HG03565 (cell line): ENCODE data around the gene PARP4.
"Not testable (repeated sequence)": the region's sequence is repeated elsewhere in the genome, so short reads cannot be mapped to it uniquely, and the experiment has no call there.

ENCODE experiments used
- ATAC-seq: cut with Tn5 transposase; IDR thresholded peaks from one replicate; pipeline ENCODE4 v1.9.1; 2021; ENCODE audit warnings: mild to moderate bottlenecking, moderate library complexity; ENCODE audit not compliant: unreplicated experiment

The PARP4 gene

GRCh38 chr13:24454056-24454455 is 58.5 kb downstream of the PARP4 start:
- no peak for ATAC-seq

- ATAC-seq, result no peak
Observed at GRCh38 chr13:24452044-24452443, 60.5 kb downstream of the PARP4 start.

- no peak for ATAC-seq
Observed at GRCh38 chr13:24450530-24450929, 62.0 kb downstream of the PARP4 start.

DNA sequence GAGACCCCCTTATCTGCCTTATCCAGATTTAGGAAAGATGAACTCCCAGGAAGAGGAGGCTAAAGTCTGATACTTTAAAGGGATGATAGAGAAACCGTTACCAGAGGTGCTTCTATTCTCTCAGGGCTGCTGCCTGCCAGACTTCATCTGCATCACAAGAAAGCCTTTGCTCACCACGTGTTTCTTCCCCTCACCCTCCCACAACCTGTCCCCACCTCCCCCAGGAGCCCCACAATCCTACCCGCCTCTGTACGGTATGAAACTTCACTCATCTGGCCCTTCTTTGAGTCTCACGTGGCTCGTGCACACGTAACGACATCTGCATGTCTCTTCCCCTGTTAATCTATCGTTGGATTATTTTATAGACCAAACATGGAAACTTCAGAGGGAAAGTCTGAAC is 67.7 kb downstream of the PARP4 start:
- not testable (repeated sequence) for ATAC-seq

DNA sequence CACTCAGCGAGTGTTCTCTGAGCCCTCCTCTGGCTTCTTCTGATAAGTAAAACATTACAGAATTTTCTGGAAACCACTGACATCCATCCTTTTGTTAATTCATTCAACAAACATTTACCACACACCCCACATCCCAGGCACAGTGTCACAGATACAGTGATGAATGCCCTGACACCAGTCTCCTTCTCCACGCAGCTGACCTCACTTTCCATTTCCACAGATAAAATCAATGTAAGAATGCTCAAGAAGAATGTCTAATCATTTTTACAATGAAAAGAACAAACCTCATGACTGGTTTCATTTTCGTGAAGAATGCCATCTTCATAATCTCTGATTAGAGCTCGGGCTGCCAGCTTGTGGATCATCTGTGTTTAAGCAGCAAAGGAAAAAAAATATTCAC is 69.2 kb downstream of the PARP4 start:
- no peak for ATAC-seq

- ATAC-seq, result not testable (repeated sequence)
Observed at GRCh38 chr13:24426045-24426444, 86.5 kb downstream of the PARP4 start.

GRCh38 chr13:24419668-24420067 is 92.9 kb downstream of the PARP4 start:
- ATAC-seq, result not testable (repeated sequence)

GRCh38 chr13:24407844-24408243 is 104.7 kb downstream of the PARP4 start:
- ATAC-seq, result no peak

- ATAC-seq, result no peak
Observed at GRCh38 chr13:24406524-24406923, 106.1 kb downstream of the PARP4 start.

DNA sequence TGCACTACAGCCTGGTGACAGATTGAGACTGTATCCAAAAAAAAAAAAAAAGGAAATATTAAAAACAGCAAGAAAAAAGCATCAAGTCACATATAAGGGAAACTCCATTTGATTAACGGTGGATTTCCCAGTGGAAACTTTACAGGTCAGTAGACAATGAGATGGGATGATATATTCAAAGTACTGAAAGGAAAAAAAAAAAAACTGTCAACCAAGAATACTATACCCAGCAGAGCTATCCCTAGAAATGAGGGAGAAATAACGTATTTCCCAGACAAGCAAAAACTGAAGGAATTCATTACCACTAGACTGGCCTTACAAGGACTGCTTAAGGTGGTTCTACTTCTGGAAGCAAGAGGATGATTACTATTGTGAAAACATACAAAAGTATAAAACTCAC is 115.8 kb downstream of the PARP4 start:
- no peak for ATAC-seq

DNA sequence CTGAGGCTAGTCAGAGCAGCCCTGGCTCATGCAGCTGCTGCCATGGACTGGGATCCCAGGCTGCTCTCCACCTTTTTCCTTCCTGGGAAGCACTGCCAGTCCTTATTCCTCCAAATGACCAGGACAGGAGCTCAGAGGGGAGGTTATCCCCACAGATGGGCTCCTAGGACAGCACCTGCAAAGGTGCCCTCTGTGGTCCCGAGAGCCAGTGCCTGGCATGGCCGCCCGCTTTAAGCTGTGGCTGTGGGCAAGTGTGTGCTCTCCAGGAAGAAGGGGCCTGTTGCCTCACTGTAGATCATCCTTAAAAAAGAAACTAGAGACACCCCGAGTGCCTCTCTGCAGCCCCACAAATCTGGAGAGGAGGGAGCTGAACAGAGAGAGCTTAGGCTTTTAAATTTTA is 119.6 kb downstream of the PARP4 start:
- no peak for ATAC-seq

GRCh38 chr13:24391771-24392683 is 120.6 kb downstream of the PARP4 start:
- ATAC-seq, result not testable (repeated sequence)

DNA sequence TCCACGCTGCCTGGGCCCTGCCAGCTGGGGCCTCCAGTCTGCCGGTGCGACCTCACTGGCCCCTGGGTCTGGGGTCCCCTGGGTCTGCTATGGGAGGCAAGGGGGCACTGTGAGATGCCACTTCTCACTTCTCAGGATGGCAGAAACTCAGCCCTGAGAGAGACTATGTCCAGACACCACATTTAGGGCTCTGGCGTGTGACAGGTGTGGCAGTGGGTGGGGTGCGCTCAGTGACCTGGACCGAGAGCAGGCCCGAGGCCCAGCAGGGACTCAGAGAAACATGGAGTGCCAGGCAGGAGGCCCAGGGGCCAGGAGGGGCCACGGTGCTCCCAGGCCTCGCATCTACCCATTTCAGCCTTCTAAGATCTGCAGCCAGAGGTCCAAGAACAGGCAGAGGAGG is 121.8 kb downstream of the PARP4 start:
- not testable (repeated sequence) for ATAC-seq

GRCh38 chr13:24389506-24389905 is 123.1 kb downstream of the PARP4 start:
- no peak for ATAC-seq

- ATAC-seq, result not testable (repeated sequence)
Observed at GRCh38 chr13:24388743-24389142, 123.8 kb downstream of the PARP4 start.

GRCh38 chr13:24386816-24387708 is 125.5 kb downstream of the PARP4 start:
- no peak for ATAC-seq

DNA sequence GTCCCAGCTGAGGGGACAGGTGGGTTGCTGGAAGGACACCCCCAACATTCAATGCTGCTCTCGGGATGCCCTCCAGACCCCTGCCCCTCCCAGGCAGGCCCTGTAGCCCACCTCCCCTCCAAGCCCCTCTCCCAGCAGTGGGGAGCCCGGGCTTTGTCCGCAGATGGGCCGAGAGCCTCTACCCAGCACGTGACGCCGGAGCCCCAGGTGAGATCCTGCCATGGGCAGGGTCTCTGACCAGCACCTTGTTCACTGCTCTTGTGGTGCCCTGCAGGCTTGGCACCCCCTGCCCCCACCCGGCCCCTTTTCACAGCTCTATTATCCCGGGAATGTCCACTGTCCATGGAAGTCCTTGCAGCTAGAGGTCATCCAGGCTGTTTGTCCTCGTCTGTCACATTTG is 126.7 kb downstream of the PARP4 start:
- ATAC-seq, result no peak

DNA sequence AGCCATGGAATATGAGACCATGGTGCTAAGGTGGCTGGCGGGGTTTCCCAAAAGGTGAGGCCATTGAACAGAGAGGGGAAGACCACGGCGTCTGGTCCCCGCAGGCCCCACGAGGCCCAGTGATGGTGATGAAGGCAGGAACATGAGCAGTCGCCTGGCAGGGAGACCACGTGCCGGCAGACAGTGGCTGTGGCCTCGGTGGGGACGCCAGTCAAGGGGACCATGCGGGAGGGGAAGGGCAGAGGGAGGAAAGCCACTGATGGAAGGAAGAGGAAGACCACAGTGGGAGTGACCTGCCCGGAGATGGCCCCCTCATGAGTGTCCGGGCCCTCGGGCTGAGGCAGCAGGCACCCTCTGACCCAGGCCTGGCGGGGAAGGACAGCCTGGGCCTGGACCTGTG is 127.6 kb downstream of the PARP4 start:
- not testable (repeated sequence) for ATAC-seq

- not testable (repeated sequence) for ATAC-seq
Observed at GRCh38 chr13:24384091-24384490, 128.5 kb downstream of the PARP4 start.

DNA sequence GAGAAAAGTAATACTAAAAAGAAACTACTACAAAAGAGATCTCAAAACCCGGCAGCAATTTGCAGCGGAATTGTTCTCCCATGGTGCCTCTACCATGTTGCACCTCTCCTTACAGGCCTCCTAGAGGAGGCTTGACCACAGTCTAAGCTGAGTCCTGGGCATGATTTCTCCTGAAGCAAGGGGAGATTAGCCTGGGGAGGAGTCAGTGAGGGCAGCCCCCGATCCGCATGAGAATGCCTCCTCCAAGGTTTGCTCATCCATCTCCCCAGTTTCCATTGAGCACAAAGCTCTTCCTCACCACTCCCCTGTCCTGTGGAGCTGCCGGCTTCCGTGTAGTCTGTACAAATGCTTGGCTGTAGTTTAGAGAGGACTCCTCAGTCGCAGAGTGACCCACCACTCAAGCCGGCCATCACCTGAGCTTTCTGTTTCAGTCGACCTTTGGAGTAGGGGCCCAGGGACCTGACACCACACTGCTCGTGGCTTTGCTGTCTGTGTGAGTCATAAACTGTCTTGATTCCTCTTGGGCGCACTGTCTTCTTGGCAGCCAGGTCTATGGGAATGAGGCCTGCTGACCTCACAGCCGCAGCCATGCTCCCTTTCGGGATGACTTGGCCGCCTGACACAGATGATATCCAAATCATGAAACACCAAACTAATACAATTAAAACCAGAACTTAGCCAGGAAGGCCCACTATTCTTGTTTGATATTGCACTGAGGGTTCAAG is 130.9 kb downstream of the PARP4 start:
- no peak for ATAC-seq

- ATAC-seq, result not testable (repeated sequence)
Observed at GRCh38 chr13:24380881-24381280, 131.7 kb downstream of the PARP4 start.
